ENCODE measurements around the gene MTFR2.
A peak's percentile ranks its signal among the peaks of the same experiment; 100 is the strongest.

MTFR2 gene

GRCh38 chr6:136249811-136250685 lies at the start of gene MTFR2:
TSS of gene MTFR2 (minus strand) at chr6:136250311. CDS start at chr6:136249099, 1,212 bp downstream.
- DNase-seq: peak; percentile 89

GRCh38 chr6:136294621-136295020 lies 44.5 kb upstream of the MTFR2 start:
- no peak for DNase-seq

GRCh38 chr6:136290410-136291010 lies 40.4 kb upstream of the MTFR2 start:
- peak; percentile 38 for DNase-seq

- peak; percentile 83 for DNase-seq
These were observed 39.7 kb upstream of the MTFR2 start, which contains the start of gene BCLAF1 for GRCh38 chr6:136289579-136290409. TSS of gene BCLAF1 (minus strand) at chr6:136289846. CDS start at chr6:136279866, 9,980 bp downstream.

GRCh38 chr6:136289327-136289578 lies 39.1 kb upstream of the MTFR2 start:
- peak; percentile 45 for DNase-seq

- DNase-seq: peak; percentile 3
These were observed 38.6 kb upstream of the MTFR2 start for GRCh38 chr6:136288566-136289326.

- DNase-seq: no peak
These were observed 34.8 kb upstream of the MTFR2 start for GRCh38 chr6:136284909-136285308.

GRCh38 chr6:136282906-136283305 lies 32.8 kb upstream of the MTFR2 start:
- no peak for DNase-seq

GRCh38 chr6:136280032-136280609 lies 30.0 kb upstream of the MTFR2 start:
- DNase-seq: no peak

GRCh38 chr6:136274062-136274461 lies 24.0 kb upstream of the MTFR2 start:
- no peak for DNase-seq

GRCh38 chr6:136265101-136265500 lies 15.0 kb upstream of the MTFR2 start:
- DNase-seq: no peak

- DNase-seq: no peak
These were observed 12.8 kb upstream of the MTFR2 start for GRCh38 chr6:136262940-136263339.

GRCh38 chr6:136254851-136255466 lies 4.8 kb upstream of the MTFR2 start:
- DNase-seq: no peak

- DNase-seq: no peak
These were observed 3.6 kb upstream of the MTFR2 start for GRCh38 chr6:136253734-136254133.

- DNase-seq: no peak
These were observed 2.3 kb upstream of the MTFR2 start for GRCh38 chr6:136252441-136252840.

GRCh38 chr6:136251394-136251793 lies 1.3 kb upstream of the MTFR2 start:
- DNase-seq: no peak

- DNase-seq: no peak
These were observed 536 bp upstream of the MTFR2 start for GRCh38 chr6:136250686-136251008.

- DNase-seq: no peak
These were observed 775 bp downstream of the MTFR2 start for GRCh38 chr6:136249336-136249735.

- no peak for DNase-seq
These were observed 6.0 kb downstream of the MTFR2 start for GRCh38 chr6:136244061-136244616.

GRCh38 chr6:136236466-136237293 lies 13.4 kb downstream of the MTFR2 start:
- no peak for DNase-seq

GRCh38 chr6:136235233-136235564 lies 14.9 kb downstream of the MTFR2 start:
- no peak for DNase-seq

Data from NCI-H2081 treated with DMSO at 0.1 percent for 48 hours (cell line).